GM19452 (cell line): ENCODE results near the gene HMOX2.

ENCODE experiments used
- ATAC-seq: cut with Tn5 transposase; IDR thresholded peaks from one replicate; pipeline ENCODE4 v1.9.1; 2021; ENCODE audit not compliant: unreplicated experiment

The HMOX2 gene

GRCh38 chr16:4500272-4500671 is 24.1 kb downstream of the HMOX2 start:
- no peak for ATAC-seq

GRCh38 chr16:4501071-4501478 is 24.9 kb downstream of the HMOX2 start:
- ATAC-seq, result no peak

- peak; percentile 82 for ATAC-seq
Observed at GRCh38 chr16:4505356-4506147, 29.4 kb downstream of the HMOX2 start.

- peak; percentile 62 for ATAC-seq
Observed at GRCh38 chr16:4506450-4506849, 30.3 kb downstream of the HMOX2 start.

GRCh38 chr16:4507588-4508345 is 31.6 kb downstream of the HMOX2 start:
- ATAC-seq, result no peak

- ATAC-seq, result no peak
Observed at GRCh38 chr16:4508806-4509205, 32.6 kb downstream of the HMOX2 start.

GRCh38 chr16:4509420-4509819 is 33.2 kb downstream of the HMOX2 start:
- no peak for ATAC-seq

GRCh38 chr16:4510131-4510530 is 33.9 kb downstream of the HMOX2 start:
- ATAC-seq, result no peak

GRCh38 chr16:4510747-4511426 is 34.7 kb downstream of the HMOX2 start:
- ATAC-seq, result no peak

GRCh38 chr16:4511441-4512082 is 35.4 kb downstream of the HMOX2 start:
- ATAC-seq, result no peak

GRCh38 chr16:4512473-4512872 is 36.3 kb downstream of the HMOX2 start:
- no peak for ATAC-seq

GRCh38 chr16:4513086-4513860 is 37.1 kb downstream of the HMOX2 start:
- no peak for ATAC-seq

- ATAC-seq, result no peak
Observed at GRCh38 chr16:4513881-4514280, 37.7 kb downstream of the HMOX2 start.

- no peak for ATAC-seq
Observed at GRCh38 chr16:4514606-4515005, 38.4 kb downstream of the HMOX2 start.

GRCh38 chr16:4515611-4516233 is 39.5 kb downstream of the HMOX2 start:
- peak; percentile 70 for ATAC-seq

- ATAC-seq, result no peak
Observed at GRCh38 chr16:4517812-4518680, 41.8 kb downstream of the HMOX2 start.

GRCh38 chr16:4519274-4520058 is 43.3 kb downstream of the HMOX2 start:
- no peak for ATAC-seq

GRCh38 chr16:4520913-4521312 is 44.7 kb downstream of the HMOX2 start:
- ATAC-seq, result no peak
